Lower lobe of right lung (tissue), 2 donors: ENCODE results near the gene MARCHF3. TPM values are rescaled to one million over a fixed set of nuclear protein-coding genes. Genes with fewer than 3 reads are reported as not detected.

Source experiments
- ATAC-seq, 2 donors: fragments of 200-7000 bp; cut with Tn5 transposase; one replicate each; pipeline ENCODE4 v1.9.1; 2020 to 2022; ENCODE audit warnings: mild to moderate bottlenecking in 2 of 2, moderate library complexity in 2 of 2
- DNase-seq: peaks from one replicate; pipeline ENCODE4 v3.0.0-alpha.2; 2020
- H3K27ac ChIP-seq: fragments of 200-600 bp; one replicate; pipeline ENCODE4 v1.8.0; 2022
- H3K27me3 ChIP-seq: fragments of 200-600 bp; one replicate; pipeline ENCODE4 v1.8.0; 2022; ENCODE audit warnings: low read depth
- H3K36me3 ChIP-seq: fragments of 200-600 bp; one replicate; pipeline ENCODE4 v1.8.0; 2022; ENCODE audit warnings: mild to moderate bottlenecking
- H3K4me1 ChIP-seq: fragments of 200-600 bp; one replicate; pipeline ENCODE4 v1.8.0; 2022
- H3K4me3 ChIP-seq: fragments of 200-600 bp; one replicate; pipeline ENCODE4 v1.8.0; 2022; ENCODE audit warnings: mild to moderate bottlenecking
- H3K9me3 ChIP-seq: fragments of 200-600 bp; one replicate; pipeline ENCODE4 v1.8.0; 2022
- intact Hi-C: fragments of 100-400 bp; cut with DNase I; formaldehyde crosslinking; loops from one replicate; pipeline ENCODE4 v1.11.0; 2022
- total RNA-seq: library from RNA; stranded (reverse); fragmentation: NEBNext Ultra II Directional; extraction: Animal tissue kit (Norgen Biotek cat#: 25700); gene quantifications from one replicate; pipeline ENCODE4 v1.2.1, GENCODE V29; 2021
- TF ChIP-seq, protein P1 (sequence below): fragments of 200-600 bp; IDR thresholded peaks from one replicate; pipeline ENCODE4 v1.8.0; 2022; ENCODE audit warnings: antibody characterized with exemption, mild to moderate bottlenecking
- donor health status: DM: no; HTN: yes; CAD: no; lungs with severe emphysema.

Gene MARCHF3
- total RNA-seq, 1 donor from 2014 or later, result 14.3 TPM

DNA sequence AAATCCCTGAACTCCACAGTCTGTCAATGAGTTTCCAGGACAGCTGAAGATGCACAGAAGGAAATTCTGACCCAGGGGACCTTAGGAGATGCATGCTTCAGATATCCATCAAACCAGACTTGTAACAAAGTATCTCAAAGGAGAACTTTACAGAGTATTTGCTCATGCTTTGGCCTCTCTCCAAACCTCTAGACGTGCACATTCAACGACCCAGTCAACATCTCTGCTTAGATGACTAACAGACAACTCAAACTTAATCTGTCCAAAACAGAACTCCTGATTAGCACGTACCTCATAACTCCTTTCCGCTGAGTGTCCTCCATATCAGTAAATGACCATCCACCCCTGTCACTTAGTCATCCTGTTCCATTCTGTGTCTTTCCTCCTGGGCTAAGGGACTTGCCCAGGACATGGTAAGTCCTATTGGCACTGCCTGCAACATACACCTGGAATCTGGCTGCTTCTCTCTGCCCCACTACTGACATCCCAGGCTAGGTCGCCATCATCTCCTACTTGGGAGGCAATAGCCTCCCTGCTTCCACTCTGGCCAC lies 146.0 kb downstream of the MARCHF3 start:
- H3K27ac ChIP-seq, result no peak overlapping the region
- no peaks in the 10 kb centered on the region for H3K27me3 ChIP-seq
- TF ChIP-seq, protein P1, sequence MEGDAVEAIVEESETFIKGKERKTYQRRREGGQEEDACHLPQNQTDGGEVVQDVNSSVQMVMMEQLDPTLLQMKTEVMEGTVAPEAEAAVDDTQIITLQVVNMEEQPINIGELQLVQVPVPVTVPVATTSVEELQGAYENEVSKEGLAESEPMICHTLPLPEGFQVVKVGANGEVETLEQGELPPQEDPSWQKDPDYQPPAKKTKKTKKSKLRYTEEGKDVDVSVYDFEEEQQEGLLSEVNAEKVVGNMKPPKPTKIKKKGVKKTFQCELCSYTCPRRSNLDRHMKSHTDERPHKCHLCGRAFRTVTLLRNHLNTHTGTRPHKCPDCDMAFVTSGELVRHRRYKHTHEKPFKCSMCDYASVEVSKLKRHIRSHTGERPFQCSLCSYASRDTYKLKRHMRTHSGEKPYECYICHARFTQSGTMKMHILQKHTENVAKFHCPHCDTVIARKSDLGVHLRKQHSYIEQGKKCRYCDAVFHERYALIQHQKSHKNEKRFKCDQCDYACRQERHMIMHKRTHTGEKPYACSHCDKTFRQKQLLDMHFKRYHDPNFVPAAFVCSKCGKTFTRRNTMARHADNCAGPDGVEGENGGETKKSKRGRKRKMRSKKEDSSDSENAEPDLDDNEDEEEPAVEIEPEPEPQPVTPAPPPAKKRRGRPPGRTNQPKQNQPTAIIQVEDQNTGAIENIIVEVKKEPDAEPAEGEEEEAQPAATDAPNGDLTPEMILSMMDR, result no peak
- no peaks in the 10 kb centered on the region for H3K4me1 ChIP-seq
- DNase-seq, result no peak
- no peak overlapping the region for H3K4me3 ChIP-seq
- intact Hi-C loops, result no loop called here
- H3K9me3 ChIP-seq, result no peaks in the 10 kb centered on the region
- no peak for ATAC-seq
- no peaks in the 10 kb centered on the region for H3K36me3 ChIP-seq

DNA sequence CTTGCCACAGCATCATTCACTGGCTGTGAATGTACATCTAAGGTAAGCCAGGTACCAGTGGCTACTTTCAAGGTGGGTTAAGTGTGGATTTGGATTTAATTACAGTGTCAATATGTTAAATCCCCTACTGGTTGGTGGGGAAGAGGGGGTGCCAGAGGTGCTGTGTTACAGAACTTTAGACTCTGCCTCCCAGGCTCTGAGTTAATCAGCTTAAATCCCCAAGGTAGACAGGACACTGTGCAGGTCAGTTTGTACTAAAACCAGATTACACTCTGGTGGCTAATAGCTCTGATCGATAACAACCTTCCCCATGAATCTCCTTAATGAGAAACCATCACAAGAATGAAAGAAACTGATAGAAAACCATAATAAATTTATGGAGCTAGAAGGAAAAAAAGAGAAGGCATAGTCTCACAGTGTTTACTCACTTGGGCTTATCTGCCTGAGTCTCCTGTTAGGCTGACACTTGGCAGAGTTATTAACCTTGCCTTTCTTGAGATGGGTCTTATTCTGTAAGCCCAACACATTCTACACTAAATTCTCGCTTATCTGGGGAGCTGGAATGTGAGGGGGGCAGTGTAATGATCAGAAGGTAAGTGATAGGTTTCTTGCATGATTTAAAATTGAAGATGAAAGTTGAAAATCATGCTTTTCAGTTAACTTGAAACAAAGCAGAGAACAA lies 146.7 kb downstream of the MARCHF3 start:
- TF ChIP-seq, protein P1, result no peak
- intact Hi-C loops, result no loop called here
- ATAC-seq, result no peak

DNA sequence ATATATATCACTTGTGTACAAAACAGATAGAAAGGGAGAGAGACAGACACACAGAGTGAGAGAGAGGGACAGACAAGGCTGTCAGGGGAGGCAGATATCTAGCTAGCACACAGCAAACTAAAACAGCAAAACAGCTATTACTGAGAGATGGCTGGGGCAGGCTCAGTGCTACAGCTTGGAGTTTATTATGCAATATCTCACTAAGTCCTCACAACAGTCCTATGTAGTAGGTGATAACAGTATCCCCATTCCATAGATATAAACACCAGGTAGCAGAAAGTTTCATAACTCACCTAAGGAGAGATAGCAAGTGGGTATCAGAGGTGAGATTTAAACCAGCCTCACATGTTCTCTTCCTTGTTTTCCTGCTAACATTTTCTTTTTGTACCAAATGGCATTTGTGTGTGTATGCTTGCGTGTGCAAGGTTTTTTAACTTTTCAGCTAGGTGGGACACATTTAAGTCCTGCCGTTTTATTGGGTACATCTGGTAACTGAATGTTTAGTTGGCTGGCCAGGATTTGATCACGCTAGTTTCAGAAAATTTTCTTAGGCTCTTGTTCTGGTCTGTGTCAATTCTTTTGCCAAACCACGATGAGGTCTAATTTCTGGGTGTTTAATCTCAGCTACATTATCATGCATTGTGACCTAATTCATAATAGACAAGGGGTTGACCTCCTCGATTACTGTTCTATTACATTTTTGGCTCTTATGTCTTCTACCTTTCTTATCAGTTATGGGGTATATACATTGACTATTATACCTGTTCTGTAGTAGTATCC lies 148.3 kb downstream of the MARCHF3 start:
- Histone ChIP-seq H3K4me3 (no peak overlapping the region), H3K36me3 (no peaks in the 10 kb centered on the region), H3K27me3 (no peaks in the 10 kb centered on the region), H3K4me1 (no peaks in the 10 kb centered on the region), H3K9me3 (no peaks in the 10 kb centered on the region), H3K27ac (no peak overlapping the region)
- DNase-seq (no peak), ATAC-seq (no peak)
- intact Hi-C loops, result no loop called here
- TF ChIP-seq, protein P1, result no peak

More for the DNA sequence above, 146.7 kb downstream of the MARCHF3 start:
- no peak for DNase-seq
- no peaks in the 10 kb centered on the region for H3K9me3 ChIP-seq
- no peaks in the 10 kb centered on the region for H3K36me3 ChIP-seq
- no peaks in the 10 kb centered on the region for H3K4me1 ChIP-seq
- no peaks in the 10 kb centered on the region for H3K27me3 ChIP-seq
- H3K4me3 ChIP-seq, result no peak overlapping the region
- no peak overlapping the region for H3K27ac ChIP-seq

DNA sequence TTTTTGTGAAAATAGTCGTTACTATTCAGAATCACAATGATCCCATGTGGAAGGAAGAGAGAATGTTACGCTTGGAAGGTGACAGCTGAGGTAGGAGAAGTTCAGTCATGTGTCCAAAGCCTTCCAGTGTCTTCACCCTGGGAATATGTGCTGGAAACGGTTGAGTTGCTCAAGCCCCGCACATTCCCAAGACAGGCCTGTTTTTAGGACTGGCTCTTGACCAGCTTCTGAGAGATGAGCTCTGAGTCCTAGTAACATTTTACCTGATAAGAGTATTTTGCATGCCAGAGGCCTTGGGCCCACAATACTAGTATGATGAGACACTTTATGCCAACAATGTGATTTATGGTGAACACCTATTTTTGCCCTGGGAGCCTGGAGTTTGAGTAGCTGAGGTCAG lies 151.7 kb downstream of the MARCHF3 start:
- ATAC-seq (no peak), DNase-seq (no peak)
- Histone ChIP-seq H3K36me3 (no peaks in the 10 kb centered on the region), H3K4me3 (no peak overlapping the region), H3K27me3 (no peaks in the 10 kb centered on the region), H3K9me3 (no peaks in the 10 kb centered on the region), H3K27ac (no peak overlapping the region), H3K4me1 (no peaks in the 10 kb centered on the region)
- TF ChIP-seq, protein P1, result no peak
- intact Hi-C loops, result no loop called here

- Histone ChIP-seq H3K4me1 (no peaks in the 10 kb centered on the region), H3K36me3 (no peaks in the 10 kb centered on the region), H3K27ac (no peak overlapping the region), H3K4me3 (no peak overlapping the region), H3K9me3 (no peaks in the 10 kb centered on the region), H3K27me3 (no peaks in the 10 kb centered on the region)
- intact Hi-C loops, result no loop called here
- DNase-seq (no peak), ATAC-seq (no peak)
- TF ChIP-seq, protein P1, result no peak
These were observed 152.3 kb downstream of the MARCHF3 start for GRCh38 chr5:126878085-126878484.
